Endothelial cell of umbilical vein (primary cell): Measurements from ENCODE around the gene KIF23. TPM values are rescaled to one million over a fixed set of nuclear protein-coding genes. Genes with fewer than 3 reads are reported as not detected.

Experiments used
- BruUV-seq: library from RNA; stranded (reverse); fragments of 400-500 nt; replicated peaks from 2 replicates; lab custom pipeline; 2021; lab: Mats Ljungman, UMichigan
- CTCF ChIA-PET: fragments of 300-600, 350-600 bp; sonication (Branson Sonifier 250); formaldehyde crosslinking; loops from one replicate; lab custom pipeline; 2021; ENCODE audit warnings: antibody characterized with exemption, inconsistent platforms; lab: Charles Lee
- POLR2A ChIA-PET: fragments of 300-600, 350-600 bp; sonication (Branson Sonifier 250); formaldehyde crosslinking; loops from one replicate; lab custom pipeline; 2021; ENCODE audit warnings: antibody characterized with exemption, inconsistent platforms; lab: Charles Lee
- DNase-seq: peaks from one replicate; pipeline ENCODE4 v3.0.0-alpha.2; 2011; ENCODE audit warnings: low read depth, low spot score
- FAIRE-seq: peaks from 2 replicates; lab custom pipeline; 2011; peaks lifted over from hg19 to GRCh38; lab: Jason Lieb, UNC
- H2AFZ ChIP-seq: 2 replicates; pipeline ENCODE4 v1.6.0; 2012; ENCODE audit warnings: low read depth, low read length, control low read depth, inconsistent platforms
- H3K27ac ChIP-seq: 2 replicates; pipeline ENCODE4 v1.5.1; 2011; ENCODE audit warnings: low read depth, mild to moderate bottlenecking, control low read depth, low read length, moderate library complexity; ENCODE audit not compliant: insufficient read depth
- H3K27me3 ChIP-seq, 2 experiments: 2 replicates each; pipeline versions ENCODE4 v1.6.0 to v1.6.1; 2011; ENCODE audit warnings: low read length in 2 of 2, mixed read lengths in 1 of 2; ENCODE audit not compliant: control insufficient read depth in 2 of 2, insufficient read depth in 2 of 2
- H3K36me3 ChIP-seq, 2 experiments: 2 replicates in 1 of 2; 3 replicates in 1 of 2; pipeline ENCODE4 v1.5.1; 2011; ENCODE audit warnings: low read length in 2 of 2, mild to moderate bottlenecking in 1 of 2, moderate library complexity in 1 of 2; ENCODE audit not compliant: control insufficient read depth in 2 of 2, insufficient read depth in 2 of 2; ENCODE audit errors: extremely low read depth in 1 of 2
- H3K4me1 ChIP-seq: 3 replicates; pipeline ENCODE4 v1.5.1; 2011; ENCODE audit warnings: mild to moderate bottlenecking, low read length; ENCODE audit not compliant: control insufficient read depth, insufficient read depth; ENCODE audit errors: extremely low read depth
- H3K4me2 ChIP-seq: 2 replicates; pipeline ENCODE4 v1.6.1; 2011; ENCODE audit warnings: low read length, control low read depth, mixed read lengths; ENCODE audit not compliant: insufficient read depth
- H3K4me3 ChIP-seq, 3 experiments: fragments of 200-600 bp in 1 of 3; sonication (generic), shearing (Covaris generic) in 1 of 3; replicated peaks in 1 of 3; 2 replicates each; pipeline ENCODE4 v1.5.1; 2011 to 2016; ENCODE audit warnings: control low read depth in 3 of 3, low read length in 3 of 3, mild to moderate bottlenecking in 2 of 3, inconsistent platforms in 1 of 3, low read depth in 1 of 3, moderate library complexity in 1 of 3; ENCODE audit not compliant: insufficient read depth in 1 of 3
- H3K79me2 ChIP-seq: 2 replicates; pipeline ENCODE4 v1.6.0; 2012; ENCODE audit warnings: low read length, inconsistent platforms; ENCODE audit not compliant: control insufficient read depth, insufficient read depth
- H3K9ac ChIP-seq: replicated peaks from 2 replicates; pipeline ENCODE3; 2011; ENCODE audit warnings: low read length, control low read depth; ENCODE audit not compliant: insufficient read depth; ENCODE audit errors: extremely low read depth
- H3K9me1 ChIP-seq: replicated peaks from 3 replicates; pipeline ENCODE4 v1.6.0; 2011; ENCODE audit warnings: mild to moderate bottlenecking, low read length; ENCODE audit not compliant: control insufficient read depth, insufficient read depth; ENCODE audit errors: extremely low read depth
- H3K9me3 ChIP-seq: replicated peaks from 2 replicates; pipeline ENCODE4 v1.5.1; 2012; ENCODE audit warnings: low read length, inconsistent platforms; ENCODE audit not compliant: control insufficient read depth, insufficient read depth
- H4K20me1 ChIP-seq: replicated peaks from 2 replicates; pipeline ENCODE3; 2011; ENCODE audit warnings: mild to moderate bottlenecking, low read length; ENCODE audit not compliant: control insufficient read depth, insufficient read depth; ENCODE audit errors: extremely low read depth
- CTCF ChIP-seq, 2 donors: IDR thresholded peaks; 1 replicate in 1 of 2; 2 replicates in 1 of 2; pipeline ENCODE4 v1.5.1; 2011; ENCODE audit warnings: low read length in 2 of 2, mild to moderate bottlenecking in 2 of 2, moderate library complexity in 2 of 2, control low read depth in 1 of 2, inconsistent platforms in 1 of 2, low read depth in 1 of 2; ENCODE audit not compliant: insufficient read depth in 1 of 2; ENCODE audit errors: extremely low read depth in 1 of 2
- FOS ChIP-seq: IDR thresholded peaks from 2 replicates; pipeline ENCODE4 v1.6.1; 2011; ENCODE audit warnings: mild to moderate bottlenecking, low read length, moderate library complexity, borderline replicate concordance; ENCODE audit not compliant: insufficient read depth
- GATA2 ChIP-seq: IDR thresholded peaks from 2 replicates; pipeline ENCODE4 v1.7.0; 2011; ENCODE audit warnings: low read depth, mild to moderate bottlenecking, moderate library complexity, mixed read lengths, low read length; ENCODE audit not compliant: insufficient read length, insufficient read depth
- JUN ChIP-seq: IDR thresholded peaks from 2 replicates; pipeline ENCODE4 v1.6.1; 2011; ENCODE audit warnings: borderline replicate concordance, low read depth; ENCODE audit not compliant: insufficient read length, insufficient read depth
- MAX ChIP-seq: IDR thresholded peaks from 2 replicates; pipeline ENCODE4 v1.6.1; 2011; ENCODE audit not compliant: insufficient read depth, insufficient read length
- MYC ChIP-seq: IDR thresholded peaks from one replicate; pipeline ENCODE4 v1.6.1; 2011; ENCODE audit warnings: mild to moderate bottlenecking, low read depth, low read length
- POLR2A ChIP-seq: IDR thresholded peaks from 2 replicates; pipeline ENCODE4 v1.6.1; 2012; ENCODE audit warnings: low read depth, mild to moderate bottlenecking, control low read depth, low read length
- POLR2AphosphoS5 ChIP-seq: IDR thresholded peaks from 2 replicates; pipeline ENCODE4 v1.6.1; 2012; ENCODE audit warnings: low read depth, mild to moderate bottlenecking, control low read depth, low read length, moderate library complexity; ENCODE audit not compliant: insufficient read depth
- dilution Hi-C: fragments of 300-500 bp; cut with MboI; formaldehyde crosslinking; loops from one replicate; pipeline ENCODE4 v1.15.0; 2019; ENCODE audit warnings: low sequenced_read_pairs; ENCODE audit not compliant: extremely low pct_ligation_motif_present
- intact Hi-C: fragments of 100-400 bp; cut with micrococcal nuclease; formaldehyde crosslinking; loops from one replicate; pipeline ENCODE4 v1.10.0; 2022
- polyA plus RNA-seq, 4 experiments: library from polyadenylated mRNA; depleted of rRNA in 3 of 4; stranded (reverse) in 3 of 4; unstranded in 1 of 4; fragments of >200 nt; gene quantifications; 2 replicates each; pipeline versions ENCODE4 v1.2.1 to v1.2.3, GENCODE V29; 2011 to 2012; ENCODE audit warnings: missing spikeins in 1 of 4
- total RNA-seq: library from RNA; stranded (reverse); gene quantifications from 2 replicates; pipeline ENCODE4 v1.2.3, GENCODE V29; 2021

Gene KIF23
- total and polyA plus RNA-seq, 2 donors (not counting 3 experiments of a cell fraction or from before 2014, with no cell fraction given) = 25.4 to 64.7 TPM

GRCh38 chr15:69454953-69455352 lies 40.8 kb downstream of the KIF23 start:
- no peak overlapping the region for H2AFZ ChIP-seq
- H3K36me3 ChIP-seq = peaks cover 14 to 16% of the 10 kb centered on the region in 2 experiments
- H3K9me1 ChIP-seq = no peaks in the 10 kb centered on the region
- FAIRE-seq (no peak), DNase-seq (no peak)
- H3K4me3 ChIP-seq = peak overlapping the region in 2 of 3 experiments; percentile 1 to 83
- H3K27ac ChIP-seq = no peak overlapping the region
- peaks cover 9% of the 10 kb centered on the region for H4K20me1 ChIP-seq
- no peaks in the 10 kb centered on the region for H3K27me3 ChIP-seq
- H3K9ac ChIP-seq = no peak overlapping the region
- H3K4me2 ChIP-seq = peak overlapping the region; percentile 96
- dilution Hi-C loops (no loop called here), intact Hi-C loops (no loop called here)
- no peaks in the 10 kb centered on the region for H3K9me3 ChIP-seq
- BruUV-seq = no TSS peak
- H3K4me1 ChIP-seq = peaks cover 24% of the 10 kb centered on the region
- POLR2A ChIA-PET = no interaction called here
- TF ChIP-seq CTCF (IDR thresholded peaks at IDR 0.05; ENCODE audit: extremely low read depth in 1 of 2, insufficient read depth in 1 of 2, low read depth in 1 of 2, low read length in 2 of 2) (no peak), MAX (no peak), JUN (no peak), FOS (no peak), POLR2A (no peak), POLR2AphosphoS5 (no peak), GATA2 (no peak), MYC (no peak)
- CTCF ChIA-PET = interaction anchor here (4.3 kb wide), 1 partner anchor 8 kb away, joined by 30 read pairs; no protein-coding TSS in a partner anchor
- peaks cover 32% of the 10 kb centered on the region for H3K79me2 ChIP-seq
